Fibroblast of mammary gland (primary cell): Measurements from ENCODE around the gene SYNPR.
A peak's percentile ranks its signal among the peaks of the same experiment; 100 is the strongest.

Source experiments
- DNase-seq: peaks from one replicate; pipeline ENCODE4 v3.0.0-alpha.2; 2010; ENCODE audit warnings: low read depth
- H3K4me3 ChIP-seq: 2 replicates; pipeline ENCODE4 v1.5.1; 2011; ENCODE audit warnings: low read depth, mild to moderate bottlenecking, low read length, moderate library complexity; ENCODE audit not compliant: control insufficient read depth
- CTCF ChIP-seq: conservative IDR thresholded peaks from 2 replicates; pipeline ENCODE4 v1.5.1; 2011; ENCODE audit warnings: low read depth, low read length, inconsistent platforms; ENCODE audit not compliant: control insufficient read depth, insufficient read depth

The SYNPR gene

GRCh38 chr3:63385629-63386028 is 107.5 kb downstream of the SYNPR start:
- no peak for TF ChIP-seq CTCF
- no peak for DNase-seq
- no peak overlapping the region for H3K4me3 ChIP-seq

GRCh38 chr3:63386568-63386967 is 108.5 kb downstream of the SYNPR start:
- TF ChIP-seq CTCF = no peak
- no peak overlapping the region for H3K4me3 ChIP-seq
- peak; percentile 24 for DNase-seq

- peak; percentile 61 for DNase-seq
- no peak for TF ChIP-seq CTCF
- no peak overlapping the region for H3K4me3 ChIP-seq
These were observed 109.5 kb downstream of the SYNPR start for GRCh38 chr3:63387568-63387967.

- DNase-seq = peak; percentile 63
- H3K4me3 ChIP-seq = no peak overlapping the region
- no peak for TF ChIP-seq CTCF
These were observed 112.7 kb downstream of the SYNPR start for GRCh38 chr3:63390710-63391230.

- DNase-seq = no peak
- H3K4me3 ChIP-seq = no peak overlapping the region
- TF ChIP-seq CTCF = no peak
These were observed 117.9 kb downstream of the SYNPR start for GRCh38 chr3:63395960-63396359.

GRCh38 chr3:63400246-63400860 is 122.2 kb downstream of the SYNPR start:
- DNase-seq = peak; percentile 56
- no peak overlapping the region for H3K4me3 ChIP-seq
- no peak for TF ChIP-seq CTCF
